Fibroblast of lung (primary cell): ENCODE results near the gene TNFRSF14.

Experiments
- EZH2 ChIP-seq: IDR thresholded peaks from 2 replicates; pipeline ENCODE4 v1.5.1; 2012; ENCODE audit warnings: low read length, control low read depth, mild to moderate bottlenecking; ENCODE audit errors: missing control alignments
- TF ChIP-seq, protein P1 (sequence below), 2 donors: IDR thresholded peaks in 1 of 2; conservative IDR thresholded peaks in 1 of 2; 1 replicate in 1 of 2; 2 replicates in 1 of 2; pipeline ENCODE4 v1.5.1; 2011 to 2012; ENCODE audit warnings: low read length in 2 of 2, control low read depth in 1 of 2, inconsistent platforms in 1 of 2, low read depth in 1 of 2, mild to moderate bottlenecking in 1 of 2

DNA sequence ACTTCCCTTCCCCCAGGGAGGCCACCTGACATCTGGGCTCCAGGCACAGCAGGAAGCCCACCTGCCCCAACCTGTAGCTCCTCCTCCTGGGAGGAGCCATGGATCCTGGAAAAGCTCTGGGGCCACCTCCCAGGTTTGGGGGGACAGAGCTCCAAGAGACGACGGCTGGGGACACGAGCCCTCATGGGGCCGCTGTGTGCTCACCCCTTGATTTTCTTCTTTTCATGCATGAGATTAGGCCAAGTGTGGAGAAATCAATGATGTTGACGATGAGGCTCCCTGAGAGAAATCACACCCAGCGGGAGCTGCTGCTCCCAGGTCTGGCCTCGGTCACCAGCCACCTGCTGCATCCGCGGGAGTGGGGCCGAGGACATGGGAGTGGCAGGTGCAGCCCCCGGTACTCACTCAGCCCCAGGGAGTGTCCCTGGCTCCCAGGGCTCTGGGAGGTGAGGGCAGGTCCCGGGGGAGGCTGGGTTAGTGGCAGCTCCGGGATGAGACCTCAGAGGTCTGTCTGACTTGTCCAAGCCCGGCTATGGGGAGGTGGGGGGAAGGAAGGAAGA, 8.7 kb downstream of the TNFRSF14 start:
- TF ChIP-seq, protein P1, sequence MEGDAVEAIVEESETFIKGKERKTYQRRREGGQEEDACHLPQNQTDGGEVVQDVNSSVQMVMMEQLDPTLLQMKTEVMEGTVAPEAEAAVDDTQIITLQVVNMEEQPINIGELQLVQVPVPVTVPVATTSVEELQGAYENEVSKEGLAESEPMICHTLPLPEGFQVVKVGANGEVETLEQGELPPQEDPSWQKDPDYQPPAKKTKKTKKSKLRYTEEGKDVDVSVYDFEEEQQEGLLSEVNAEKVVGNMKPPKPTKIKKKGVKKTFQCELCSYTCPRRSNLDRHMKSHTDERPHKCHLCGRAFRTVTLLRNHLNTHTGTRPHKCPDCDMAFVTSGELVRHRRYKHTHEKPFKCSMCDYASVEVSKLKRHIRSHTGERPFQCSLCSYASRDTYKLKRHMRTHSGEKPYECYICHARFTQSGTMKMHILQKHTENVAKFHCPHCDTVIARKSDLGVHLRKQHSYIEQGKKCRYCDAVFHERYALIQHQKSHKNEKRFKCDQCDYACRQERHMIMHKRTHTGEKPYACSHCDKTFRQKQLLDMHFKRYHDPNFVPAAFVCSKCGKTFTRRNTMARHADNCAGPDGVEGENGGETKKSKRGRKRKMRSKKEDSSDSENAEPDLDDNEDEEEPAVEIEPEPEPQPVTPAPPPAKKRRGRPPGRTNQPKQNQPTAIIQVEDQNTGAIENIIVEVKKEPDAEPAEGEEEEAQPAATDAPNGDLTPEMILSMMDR (conservative IDR thresholded peaks at IDR 0.05 in 1 of 2, IDR thresholded peaks at IDR 0.05 in 1 of 2; ENCODE audit: low read depth in 1 of 2, low read length in 2 of 2), result no peak
- TF ChIP-seq EZH2, result no peak
